Dedifferentiated amniotic fluid mesenchymal stem cell (primary cell): Measurements from ENCODE around the gene CMTR2.
A peak's percentile ranks its signal among the peaks of the same experiment; 100 is the strongest.
"Not testable (repeated sequence)": the region's sequence is repeated elsewhere in the genome, so short reads cannot be mapped to it uniquely, and the experiment has no call there.

ENCODE experiments used
- DNase-seq: peaks from one replicate; pipeline ENCODE4 v3.0.0-alpha.2; 2016; ENCODE audit errors: extremely low spot score

CMTR2 gene

GRCh38 chr16:71288890-71289731, at the start of gene CMTR2:
TSS of gene CMTR2 (minus strand) at chr16:71289402. CDS start at chr16:71285920, 3,482 bp downstream.
- DNase-seq: peak; percentile 92

GRCh38 chr16:71338632-71339031, 49.4 kb upstream of the CMTR2 start:
- DNase-seq: no peak

GRCh38 chr16:71338193-71338592, 49.0 kb upstream of the CMTR2 start:
- no peak for DNase-seq

GRCh38 chr16:71337631-71338030, 48.4 kb upstream of the CMTR2 start:
- DNase-seq: no peak

- no peak for DNase-seq
Observed at GRCh38 chr16:71328151-71328550, 38.9 kb upstream of the CMTR2 start.

GRCh38 chr16:71327720-71328119, 38.5 kb upstream of the CMTR2 start:
- DNase-seq: no peak

- DNase-seq: no peak
Observed at GRCh38 chr16:71319999-71320398, 30.8 kb upstream of the CMTR2 start.

- DNase-seq: no peak
Observed at GRCh38 chr16:71315269-71315668, 26.1 kb upstream of the CMTR2 start.

- not testable (repeated sequence) for DNase-seq
Observed at GRCh38 chr16:71313591-71313990, 24.4 kb upstream of the CMTR2 start.

GRCh38 chr16:71311553-71312158, 22.5 kb upstream of the CMTR2 start:
- DNase-seq: no peak

GRCh38 chr16:71303938-71304337, 14.7 kb upstream of the CMTR2 start:
- no peak for DNase-seq

- DNase-seq: no peak
Observed at GRCh38 chr16:71297341-71297634, 8.1 kb upstream of the CMTR2 start.

- no peak for DNase-seq
Observed at GRCh38 chr16:71296584-71297340, 7.6 kb upstream of the CMTR2 start.

GRCh38 chr16:71295950-71296349, 6.7 kb upstream of the CMTR2 start:
- no peak for DNase-seq

GRCh38 chr16:71293919-71294318, 4.7 kb upstream of the CMTR2 start:
- DNase-seq: no peak

- DNase-seq: not testable (repeated sequence)
Observed at GRCh38 chr16:71292095-71292494, 2.9 kb upstream of the CMTR2 start.

GRCh38 chr16:71289732-71290062, 495 bp upstream of the CMTR2 start:
- DNase-seq: no peak

- no peak for DNase-seq
Observed at GRCh38 chr16:71288570-71288889, 672 bp downstream of the CMTR2 start.

GRCh38 chr16:71287911-71288310, 1.3 kb downstream of the CMTR2 start:
- DNase-seq: no peak

GRCh38 chr16:71287454-71287853, 1.7 kb downstream of the CMTR2 start:
- DNase-seq: no peak

- DNase-seq: no peak
Observed at GRCh38 chr16:71283612-71284011, 5.6 kb downstream of the CMTR2 start.

GRCh38 chr16:71282943-71283342, 6.3 kb downstream of the CMTR2 start:
- no peak for DNase-seq
